ENCODE measurements around the gene CCNF.
"Not testable (repeated sequence)": the region's sequence is repeated elsewhere in the genome, so short reads cannot be mapped to it uniquely, and the experiment has no call there.

CCNF gene

DNA sequence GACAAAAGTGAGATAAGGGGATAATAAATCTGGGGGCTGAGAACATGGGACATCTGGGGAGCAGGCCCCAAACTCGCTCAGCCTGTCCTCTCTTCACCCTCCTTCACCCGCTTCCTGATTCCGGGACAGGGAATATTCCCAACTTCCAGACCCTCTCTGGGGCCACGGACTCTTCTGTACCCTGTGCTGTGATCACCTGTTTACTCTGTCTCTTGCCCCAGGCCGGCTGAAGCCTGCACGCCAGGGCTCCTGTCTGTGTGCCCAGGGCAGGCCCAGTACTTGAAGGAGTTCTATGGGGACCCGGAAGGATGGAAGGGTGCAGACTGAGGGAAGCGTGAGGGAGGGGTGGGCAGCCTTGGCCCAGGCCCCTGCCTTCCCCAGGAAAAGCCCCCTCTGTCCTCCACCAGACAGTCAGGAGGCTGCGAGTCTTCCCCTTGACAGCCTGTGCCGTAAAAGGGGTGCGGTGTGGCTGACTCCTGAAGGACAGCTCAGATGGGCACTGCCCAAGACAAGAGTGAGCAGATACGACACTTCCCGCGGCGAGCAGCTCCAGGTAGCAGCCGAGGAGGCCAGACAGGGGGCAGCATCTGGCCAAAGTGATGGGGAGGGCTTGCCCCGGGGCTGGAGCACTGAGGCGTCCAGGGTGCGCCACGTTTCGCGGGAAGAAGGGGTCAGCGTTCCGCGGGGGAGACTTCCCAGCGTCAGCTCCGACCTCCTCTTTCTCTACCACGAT, 1.0 kb upstream of the CCNF start:
- no peak for DNase-seq (ENCODE audit: low read depth)

DNA sequence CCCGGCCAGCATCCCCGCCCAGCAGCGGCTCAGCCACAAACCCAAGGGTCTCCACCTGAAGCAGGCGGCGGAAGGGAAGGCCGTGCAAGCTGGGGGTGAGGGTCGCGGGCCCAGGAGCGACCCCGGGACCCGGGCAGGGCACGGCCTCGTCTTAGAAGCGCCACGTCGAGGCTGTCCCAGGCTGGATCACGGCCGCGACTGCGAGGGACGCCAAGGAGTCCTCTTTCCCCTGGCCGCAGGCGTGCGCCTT, 538 bp upstream of the CCNF start:
- no peak for DNase-seq (ENCODE audit: low read depth)

DNA sequence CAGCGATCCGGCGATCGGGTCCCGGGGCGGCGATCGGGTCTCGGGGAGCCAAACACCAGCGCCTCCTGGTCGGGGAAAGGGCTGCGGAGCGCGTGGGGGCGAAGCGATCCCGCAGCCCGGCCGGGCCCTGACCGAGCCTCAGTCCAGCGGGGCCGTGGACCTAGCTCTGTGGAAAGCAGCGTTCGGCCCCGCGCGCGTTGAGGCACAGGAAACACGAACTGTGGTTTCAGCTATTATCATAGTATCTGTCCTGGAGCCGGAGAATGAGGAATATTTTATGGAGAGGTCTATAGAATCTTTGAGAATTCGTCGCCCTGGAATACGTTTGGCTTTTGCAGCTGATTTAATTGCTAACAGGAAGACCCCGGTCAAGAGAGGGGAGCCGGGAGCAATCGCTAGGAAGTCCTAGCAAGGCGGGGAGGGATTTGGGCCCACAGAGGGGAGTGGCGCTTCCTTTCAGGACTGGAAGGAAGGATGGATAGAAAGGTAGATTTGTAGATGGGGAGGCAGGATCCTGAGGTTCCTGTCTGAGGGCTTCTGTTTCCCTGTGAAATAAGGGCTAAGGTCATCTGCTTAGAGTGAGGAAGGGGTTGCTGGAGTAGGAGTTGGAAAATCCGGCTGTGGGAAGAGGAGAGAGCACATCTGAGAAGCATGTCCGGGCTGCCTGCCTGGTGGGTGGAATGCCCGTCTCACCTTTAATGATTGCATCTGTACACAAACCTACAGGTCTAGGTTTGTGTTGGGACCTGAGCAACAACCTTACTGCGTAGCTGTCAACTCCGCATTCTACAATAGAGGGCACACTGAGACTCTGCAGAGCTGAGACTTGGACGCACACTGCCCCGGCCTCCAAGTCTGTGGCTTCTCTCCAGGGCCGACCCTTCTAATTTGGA, 770 bp downstream of the CCNF start:
- DNase-seq (ENCODE audit: low read depth), result no peak

DNA sequence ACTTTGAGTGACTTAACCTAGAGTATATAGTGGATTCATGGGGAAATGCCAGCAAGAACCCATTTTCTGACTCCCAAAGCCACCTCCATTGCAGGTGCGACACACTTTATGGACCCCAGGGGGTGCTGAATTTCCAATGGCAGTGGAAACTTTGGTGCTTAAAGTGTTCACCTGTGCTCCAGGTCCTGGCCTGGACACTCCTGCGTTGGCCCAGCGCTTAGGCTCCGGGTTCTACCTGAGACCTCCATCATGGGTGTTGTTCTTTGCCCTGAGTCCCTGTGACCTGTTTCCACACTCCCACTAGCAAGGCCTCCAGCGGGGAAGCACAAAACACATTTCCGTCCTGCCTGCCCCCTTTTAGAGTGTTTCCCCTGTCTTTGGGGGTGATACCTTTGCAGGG, 3.0 kb downstream of the CCNF start:
- DNase-seq (ENCODE audit: low read depth), result no peak

DNA sequence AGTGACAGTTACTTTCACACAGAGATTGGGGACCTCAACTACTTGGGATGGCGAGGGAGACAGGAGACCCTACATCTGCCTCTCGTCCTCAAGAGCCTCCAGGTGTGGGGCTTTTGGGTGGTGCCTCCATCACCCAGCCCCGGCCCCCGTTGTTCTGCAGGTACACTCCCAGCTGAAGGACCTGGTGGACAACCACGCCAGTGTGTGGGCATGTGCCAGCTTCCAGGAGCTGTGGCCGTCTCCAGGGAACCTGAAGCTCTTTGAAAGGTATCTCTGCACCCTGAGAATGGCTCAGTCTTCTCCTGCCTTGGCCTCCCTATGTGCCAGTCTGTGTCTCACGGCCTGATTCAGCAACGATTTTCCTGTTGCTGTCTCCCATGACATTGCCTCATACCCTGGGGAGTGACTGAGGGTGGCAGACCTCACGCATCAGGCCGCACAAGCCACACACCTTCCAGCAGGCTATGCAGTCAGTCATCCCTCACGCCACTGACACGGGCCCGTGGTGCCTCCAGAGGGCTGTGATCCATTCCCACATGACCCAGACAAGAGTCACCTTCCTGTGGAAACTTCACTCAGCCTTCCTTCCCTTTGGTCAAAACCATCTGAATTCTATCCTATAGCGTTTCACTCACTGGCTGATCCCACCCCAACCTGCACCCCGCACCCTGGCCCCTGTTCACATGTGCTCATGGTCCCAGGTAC, 3.7 kb downstream of the CCNF start:
- no peak for DNase-seq (ENCODE audit: low read depth)

DNA sequence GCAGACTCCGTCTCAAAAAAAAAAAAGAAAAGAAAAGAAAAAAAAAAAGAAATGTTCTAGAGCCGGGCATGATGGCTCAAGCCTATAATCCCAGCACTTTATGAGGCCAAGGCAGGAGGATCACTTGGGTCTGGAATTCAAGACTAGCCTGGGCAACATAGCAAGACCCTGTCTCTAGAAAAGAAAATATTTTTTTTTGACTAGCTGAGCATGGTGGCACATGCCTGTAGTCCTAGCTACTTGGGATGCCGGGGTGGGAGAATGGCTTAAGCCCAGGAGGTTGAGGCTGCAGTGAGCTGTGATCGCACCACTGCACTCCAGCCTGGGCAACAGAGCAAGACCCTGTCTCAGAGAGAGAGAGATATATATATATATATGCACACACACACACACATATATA, 6.0 kb downstream of the CCNF start:
- not testable (repeated sequence) for DNase-seq (ENCODE audit: low read depth)

DNA sequence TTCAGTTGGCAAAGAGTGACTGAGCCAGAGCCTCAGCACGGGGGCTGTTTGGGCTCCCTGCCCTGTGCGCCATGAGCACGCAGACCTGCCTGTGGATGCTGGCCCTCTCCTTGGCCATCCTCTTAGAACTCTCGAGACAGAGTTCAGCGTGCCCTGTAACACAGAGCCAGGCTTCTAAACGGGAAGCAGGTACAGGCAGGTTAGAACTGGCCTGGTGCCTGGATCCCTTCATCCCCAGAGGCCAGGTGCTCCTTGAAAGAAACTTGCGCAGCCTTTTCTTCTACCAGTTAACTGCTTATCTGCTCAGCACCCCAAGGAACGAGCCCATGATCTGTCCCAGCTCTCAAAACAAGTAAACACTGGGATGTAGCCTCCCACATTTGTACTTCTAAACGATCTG, 6.9 kb downstream of the CCNF start:
- no peak for DNase-seq (ENCODE audit: low read depth)

DNA sequence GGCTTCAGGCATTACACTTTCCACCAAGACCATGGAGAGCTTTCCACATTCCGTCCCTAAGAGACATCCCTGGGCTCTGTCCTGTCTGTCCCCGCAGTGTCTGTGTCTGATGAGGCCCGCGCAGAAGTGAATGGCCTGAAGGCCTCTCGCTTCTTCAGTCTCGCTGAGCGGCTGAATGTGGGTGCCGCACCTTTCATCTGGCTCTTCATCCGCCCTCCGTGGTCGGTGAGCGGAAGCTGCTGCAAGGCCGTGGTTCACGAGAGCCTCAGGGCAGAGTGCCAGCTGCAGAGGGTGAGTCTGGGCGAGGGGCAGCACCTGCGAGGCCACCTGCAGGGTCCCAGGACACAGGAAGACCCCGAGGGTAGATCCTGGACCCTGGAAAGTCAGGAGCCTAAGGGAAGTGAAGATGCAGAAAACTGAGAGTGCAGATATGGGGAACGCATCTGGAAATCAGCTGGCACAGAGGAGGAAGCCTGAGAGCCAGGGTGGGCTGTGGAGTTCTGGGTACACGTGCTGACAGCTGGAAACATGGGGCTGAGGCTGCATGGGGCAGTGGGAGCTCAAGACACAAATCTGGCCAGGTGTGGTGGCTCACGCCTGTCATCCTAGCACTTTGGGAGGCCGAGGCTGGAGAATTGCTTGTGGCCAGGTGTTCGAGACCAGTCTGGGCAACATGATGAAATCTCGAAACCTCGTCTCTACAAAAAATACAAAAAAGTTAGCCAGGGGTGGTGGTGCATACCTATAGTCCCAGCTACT, 8.0 kb downstream of the CCNF start:
- DNase-seq (ENCODE audit: low read depth), result no peak

DNA sequence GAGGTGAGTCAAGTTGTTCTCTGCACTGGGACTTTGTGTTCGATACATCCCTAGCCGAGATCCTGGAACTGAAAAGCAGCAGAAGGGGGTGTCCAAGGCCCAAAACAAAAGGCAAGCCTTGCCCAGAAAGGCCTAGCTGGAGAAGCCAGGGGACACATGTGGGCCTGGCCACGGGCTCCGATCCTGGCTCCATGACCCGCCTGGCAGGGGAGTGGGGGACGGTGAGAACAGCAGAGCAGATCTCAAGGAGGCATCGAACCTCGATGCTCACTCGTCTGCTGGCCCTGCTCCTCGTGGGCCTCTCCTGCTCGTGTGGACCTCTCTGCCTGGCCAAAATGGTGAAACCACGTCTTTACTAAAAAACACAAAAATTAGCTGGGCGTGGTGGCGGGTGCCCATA, 8.9 kb downstream of the CCNF start:
- no peak for DNase-seq (ENCODE audit: low read depth)

DNA sequence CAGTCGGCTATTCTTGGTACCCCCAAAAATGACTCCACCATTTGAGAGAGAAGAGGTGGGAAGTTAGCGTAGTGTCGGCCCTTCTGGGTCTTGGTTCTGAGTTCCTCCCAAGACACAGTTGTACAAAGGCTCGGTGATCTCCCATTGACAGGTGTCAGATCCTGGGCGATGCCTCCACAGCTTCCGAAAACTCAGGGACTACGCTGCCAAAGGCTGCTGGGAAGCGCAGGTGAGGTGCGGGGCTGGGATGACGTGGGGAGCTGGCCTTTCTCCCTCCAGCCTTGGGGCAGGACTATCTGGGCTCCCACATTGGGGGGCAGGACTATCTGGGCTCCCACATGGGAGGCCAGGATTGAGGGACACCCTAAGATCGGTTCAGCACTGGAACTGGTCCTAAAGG, 10.4 kb downstream of the CCNF start:
- DNase-seq (ENCODE audit: low read depth), result no peak

DNA sequence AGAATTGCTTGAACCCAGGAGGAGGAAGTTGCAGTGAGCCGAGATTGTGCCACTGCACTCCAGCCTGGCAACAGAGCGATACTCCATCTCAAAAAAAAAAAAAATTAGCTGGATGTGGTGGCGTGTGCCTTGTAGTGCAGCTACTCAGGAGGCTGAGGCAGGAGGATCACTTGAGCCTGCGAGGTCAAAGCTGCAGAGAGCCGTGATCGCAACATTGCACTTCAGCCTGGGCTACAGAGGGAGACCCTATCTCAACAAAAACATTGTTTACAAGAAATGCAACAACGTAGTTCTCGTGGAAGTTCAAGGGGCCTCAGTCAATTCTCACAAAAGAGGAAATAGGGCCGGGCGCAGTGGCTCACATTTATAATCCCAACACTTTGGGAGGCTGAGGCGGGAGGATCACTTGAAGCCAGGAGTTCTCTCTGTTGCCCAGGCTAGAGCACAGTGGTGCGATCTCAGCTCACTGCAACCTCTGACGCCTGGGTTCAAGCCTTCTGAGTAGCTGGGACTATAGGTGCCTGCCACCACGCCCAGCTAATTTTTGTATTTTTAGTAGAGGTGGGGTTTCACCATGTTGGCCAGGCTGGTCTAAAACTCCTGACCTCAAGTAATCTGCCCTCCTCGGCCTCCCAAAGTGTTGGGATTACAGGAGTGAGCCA, 12.0 kb downstream of the CCNF start:
- DNase-seq (ENCODE audit: low read depth), result not testable (repeated sequence)

DNA sequence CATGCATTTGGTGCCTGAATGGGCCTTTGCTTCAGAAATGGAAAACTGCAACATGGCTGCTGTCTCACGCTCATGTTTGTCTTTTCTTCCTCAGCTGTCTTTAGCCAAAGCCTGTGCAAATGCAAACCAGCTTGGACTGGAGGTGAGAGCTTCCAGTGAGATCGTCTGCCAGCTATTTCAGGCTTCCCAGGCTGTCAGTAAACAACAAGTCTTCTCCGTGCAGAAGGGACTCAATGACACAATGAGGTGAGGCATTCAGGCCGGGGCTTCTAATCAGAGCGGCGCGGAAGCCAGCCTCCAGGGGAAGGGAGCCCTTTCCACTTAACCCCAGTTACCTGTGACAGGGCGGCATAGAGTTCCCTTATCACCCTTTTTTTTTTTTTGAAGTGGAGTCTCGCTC, 14.3 kb downstream of the CCNF start:
- no peak for DNase-seq (ENCODE audit: low read depth)

DNA sequence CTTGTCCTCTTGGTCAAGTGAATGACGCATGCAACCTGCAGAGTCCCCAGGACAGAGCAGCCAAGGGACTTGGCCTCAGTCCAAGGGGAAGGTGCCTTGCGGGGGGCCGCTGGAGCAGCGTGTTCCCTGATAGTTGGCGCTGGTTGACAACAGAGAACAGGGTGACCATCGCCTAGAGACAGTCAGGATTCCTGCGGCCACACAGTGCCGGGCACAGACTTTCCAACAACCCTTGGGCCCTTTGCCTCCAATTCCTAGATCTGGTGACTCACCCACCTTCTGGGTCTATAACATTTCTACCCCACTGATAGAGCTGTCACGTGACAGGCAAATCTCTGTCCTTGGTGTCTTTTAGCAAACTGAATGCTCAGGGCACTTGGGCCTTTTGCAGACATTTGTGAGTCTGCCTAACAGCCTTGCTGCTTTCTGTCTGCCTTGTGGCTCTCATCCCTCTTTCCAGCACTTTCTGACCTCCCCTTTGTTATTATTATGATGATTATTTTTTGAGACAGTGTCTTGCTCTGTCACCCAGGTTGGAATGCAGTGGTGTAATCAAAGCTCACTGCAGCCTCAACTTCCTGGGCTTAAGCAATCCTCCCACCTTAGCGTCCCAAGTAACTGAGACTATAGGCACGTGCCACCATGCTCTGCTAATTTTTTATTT, 18.8 kb downstream of the CCNF start:
- DNase-seq (ENCODE audit: low read depth), result no peak

DNA sequence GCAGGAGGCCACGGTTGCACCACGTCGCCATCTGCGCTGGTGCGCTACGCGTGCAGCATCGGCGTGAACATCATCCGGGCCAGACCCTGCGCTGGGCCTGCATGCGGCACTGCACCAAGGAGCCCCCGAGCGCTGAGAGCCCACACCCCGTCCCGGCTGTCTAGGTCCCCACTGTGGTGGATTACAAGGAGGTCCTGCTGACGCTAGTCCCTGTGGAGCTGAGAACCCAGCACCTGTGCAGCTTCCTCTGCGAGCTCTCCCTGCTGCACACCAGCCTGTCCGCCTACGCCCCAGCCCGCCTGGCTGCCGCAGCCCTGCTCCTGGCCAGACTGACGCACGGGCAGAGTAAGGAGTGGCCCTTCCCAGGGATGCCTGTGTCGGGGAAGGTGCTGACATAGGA, 19.9 kb downstream of the CCNF start:
- no peak for DNase-seq (ENCODE audit: low read depth)

DNA sequence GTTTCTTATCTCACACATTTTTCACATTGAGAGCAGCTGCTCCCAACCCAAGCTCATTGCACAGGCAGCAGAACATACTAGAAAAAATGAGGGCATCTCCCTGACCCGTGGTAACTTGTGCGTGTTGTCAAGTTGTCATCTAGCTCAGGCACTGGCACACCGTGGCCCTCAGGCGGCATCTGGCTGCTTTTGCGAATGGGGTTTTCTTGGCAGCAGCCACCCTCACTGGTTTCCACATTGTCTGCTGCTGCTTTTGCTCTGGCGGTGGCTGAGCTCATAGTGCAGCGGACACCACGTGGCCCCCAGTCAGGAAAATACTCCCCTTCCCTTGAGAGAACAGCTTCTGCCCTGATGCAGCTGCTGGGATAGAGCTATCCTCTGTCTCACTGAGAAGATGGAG, 21.3 kb downstream of the CCNF start:
- no peak for DNase-seq (ENCODE audit: low read depth)

DNA sequence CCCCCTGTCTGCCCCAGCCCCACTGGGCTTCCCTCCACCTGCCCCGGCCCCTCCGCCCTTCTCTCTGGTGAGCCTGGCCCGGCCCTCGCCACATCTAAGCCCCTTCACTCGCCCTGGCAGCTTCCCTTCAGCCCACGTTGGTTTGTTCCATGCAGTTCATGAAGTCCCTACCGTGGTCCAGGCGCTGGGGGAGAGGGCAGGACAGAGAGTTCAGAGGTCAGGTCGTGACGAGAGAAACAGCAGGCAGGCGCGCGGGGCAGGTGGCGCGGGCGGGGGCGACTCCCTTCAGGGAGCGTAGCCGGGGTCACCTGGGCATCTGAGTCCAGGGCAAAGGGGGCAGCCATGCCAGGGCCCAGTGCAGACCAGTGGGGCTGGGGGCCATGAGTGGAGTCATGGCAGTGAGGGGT, 21.7 kb downstream of the CCNF start:
- no peak for DNase-seq (ENCODE audit: low read depth)

DNA sequence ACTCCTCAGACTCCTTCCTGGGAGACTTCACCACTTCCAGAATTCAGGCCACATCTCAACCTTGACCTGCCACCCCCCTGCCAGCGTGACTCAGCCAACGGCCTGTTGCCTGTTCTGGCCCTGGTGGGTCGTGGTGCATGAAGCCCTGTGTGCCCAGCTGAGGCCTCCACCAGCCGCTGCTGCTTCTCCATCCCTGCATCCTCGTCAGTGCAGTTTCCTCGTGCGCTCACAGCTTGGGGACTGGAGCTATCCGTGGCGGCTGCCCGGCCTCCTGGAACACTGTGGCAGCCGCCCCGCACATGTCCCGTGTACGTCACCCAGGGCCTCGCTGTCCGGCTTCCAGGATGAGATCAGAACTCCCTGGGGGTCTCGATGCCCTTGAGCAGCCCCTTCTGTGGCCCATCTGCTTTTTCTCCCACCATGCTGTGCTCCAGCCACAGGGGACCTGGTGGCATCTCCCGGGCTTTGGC, 22.6 kb downstream of the CCNF start:
- no peak for DNase-seq (ENCODE audit: low read depth)

DNA sequence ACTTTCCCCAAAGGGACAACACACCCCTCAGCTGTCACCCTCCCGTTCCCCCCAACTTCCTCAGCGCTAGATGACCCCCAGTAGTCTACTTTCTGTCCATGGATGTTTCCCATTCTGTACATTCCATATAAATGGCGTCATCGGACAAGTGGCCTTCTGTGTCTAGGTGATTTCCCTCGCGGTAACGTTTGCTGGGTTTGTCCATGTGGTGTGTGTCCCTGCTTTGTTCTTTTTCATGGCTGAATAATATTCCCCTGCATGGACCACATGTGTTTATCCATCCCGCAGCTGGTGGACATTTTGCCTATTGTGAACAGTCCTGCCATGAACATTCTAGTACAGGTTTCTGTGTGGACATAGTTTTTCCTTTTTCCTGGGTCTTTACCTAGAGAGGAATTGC, 23.4 kb downstream of the CCNF start:
- no peak for DNase-seq (ENCODE audit: low read depth)

DNA sequence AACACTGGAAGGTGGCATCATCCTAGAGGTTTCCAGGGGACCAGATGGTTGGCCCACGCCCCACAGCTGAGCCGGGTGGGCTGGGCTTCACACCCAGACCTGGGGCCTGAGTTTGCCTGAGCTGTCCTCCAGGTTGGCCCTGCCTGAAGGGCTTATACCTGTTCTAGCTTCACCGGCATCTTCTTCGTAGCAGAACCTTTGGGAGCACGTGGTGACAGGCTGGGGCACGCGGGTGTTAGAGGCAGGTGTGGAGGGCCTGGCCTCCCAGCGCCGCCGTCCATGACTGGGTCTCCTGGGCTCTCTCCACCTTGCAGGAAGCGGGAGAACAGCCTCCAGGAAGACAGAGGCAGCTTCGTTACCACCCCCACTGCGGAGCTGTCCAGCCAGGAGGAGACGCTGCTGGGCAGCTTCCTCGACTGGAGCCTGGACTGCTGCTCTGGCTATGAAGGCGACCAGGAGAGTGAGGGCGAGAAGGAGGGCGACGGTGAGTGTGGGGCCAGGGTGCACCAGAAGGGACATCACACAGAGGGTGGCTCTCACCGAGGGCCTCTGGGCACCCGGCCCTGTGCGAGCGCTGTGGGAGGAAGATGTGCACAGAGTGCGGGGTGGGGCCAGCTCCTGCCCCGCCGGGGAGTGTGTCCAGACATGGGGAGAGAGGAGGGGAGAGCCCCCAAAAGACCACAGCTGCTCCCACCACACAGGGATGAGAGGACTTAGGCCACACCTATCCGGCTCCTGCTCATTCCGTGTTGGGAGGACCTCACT, 26.0 kb downstream of the CCNF start:
- DNase-seq (ENCODE audit: low read depth), result no peak

DNA sequence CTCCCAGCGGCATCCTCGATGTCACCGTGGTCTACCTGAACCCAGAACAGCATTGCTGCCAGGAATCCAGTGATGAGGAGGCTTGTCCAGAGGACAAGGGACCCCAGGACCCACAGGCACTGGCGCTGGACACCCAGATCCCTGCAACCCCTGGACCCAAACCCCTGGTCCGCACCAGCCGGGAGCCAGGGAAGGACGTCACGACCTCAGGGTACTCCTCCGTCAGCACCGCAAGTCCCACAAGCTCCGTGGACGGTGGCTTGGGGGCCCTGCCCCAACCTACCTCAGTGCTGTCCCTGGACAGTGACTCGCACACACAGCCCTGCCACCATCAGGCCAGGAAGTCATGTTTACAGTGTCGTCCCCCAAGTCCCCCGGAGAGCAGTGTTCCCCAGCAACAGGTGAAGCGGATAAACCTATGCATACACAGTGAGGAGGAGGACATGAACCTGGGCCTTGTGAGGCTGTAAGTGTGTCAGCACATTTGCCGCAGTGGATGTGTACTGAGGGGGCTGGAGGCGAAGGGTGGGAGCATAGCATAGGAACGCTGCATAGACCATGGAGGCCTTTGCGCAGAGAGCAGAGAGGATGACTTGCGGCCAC, 27.4 kb downstream of the CCNF start:
- DNase-seq (ENCODE audit: low read depth), result no peak

Measured in GM04503 (cell line).